H9 (cell line): Measurements from ENCODE around the gene AGL. TPM values are rescaled to one million over a fixed set of nuclear protein-coding genes. Genes with fewer than 3 reads are reported as not detected.

ENCODE experiments used
- DNase-seq: peaks from one replicate; pipeline ENCODE4 v3.0.0-alpha.2; 2017
- H2AFZ ChIP-seq: one replicate; pipeline ENCODE4 v1.6.1; 2013; ENCODE audit warnings: mild to moderate bottlenecking, low read length, control low read depth, moderate library complexity
- H2AK5ac ChIP-seq: 2 replicates; pipeline ENCODE4 v1.6.1; 2013; ENCODE audit warnings: low read length, control low read depth, mixed read lengths; ENCODE audit not compliant: insufficient read length
- H2BK120ac ChIP-seq: one replicate; pipeline ENCODE4 v1.6.1; 2013; ENCODE audit warnings: low read depth, mild to moderate bottlenecking, low read length, control low read depth, inconsistent platforms; ENCODE audit not compliant: poor library complexity, severe bottlenecking
- H2BK12ac ChIP-seq: 2 replicates; pipeline ENCODE4 v1.6.1; 2013; ENCODE audit warnings: low read length, control low read depth, mixed read lengths, low read depth; ENCODE audit not compliant: insufficient read length
- H2BK15ac ChIP-seq: 2 replicates; pipeline ENCODE4 v1.6.1; 2013; ENCODE audit warnings: low read depth, low read length, control low read depth
- H2BK20ac ChIP-seq: one replicate; pipeline ENCODE4 v1.6.1; 2013; ENCODE audit warnings: low read depth, mild to moderate bottlenecking, low read length, control low read depth, inconsistent platforms; ENCODE audit not compliant: poor library complexity, severe bottlenecking
- H2BK5ac ChIP-seq: 2 replicates; pipeline ENCODE4 v1.6.1; 2013; ENCODE audit warnings: low read length, control low read depth, mixed read lengths; ENCODE audit not compliant: insufficient read length
- H3K14ac ChIP-seq: 2 replicates; pipeline ENCODE4 v1.6.1; 2013; ENCODE audit warnings: low read length, control low read depth; ENCODE audit not compliant: insufficient read depth
- H3K18ac ChIP-seq: 2 replicates; pipeline ENCODE4 v1.6.1; 2013; ENCODE audit warnings: low read depth, mild to moderate bottlenecking, mixed read lengths, low read length, control low read depth; ENCODE audit not compliant: insufficient read length
- H3K23ac ChIP-seq: 2 replicates; pipeline ENCODE4 v1.6.1; 2013; ENCODE audit warnings: low read length, control low read depth, mixed read lengths, low read depth; ENCODE audit not compliant: insufficient read length
- H3K23me2 ChIP-seq: 2 replicates; pipeline ENCODE4 v1.6.1; 2013; ENCODE audit warnings: low read depth, mild to moderate bottlenecking, mixed read lengths, low read length, control low read depth; ENCODE audit not compliant: insufficient read length, poor library complexity, severe bottlenecking
- H3K27ac ChIP-seq: 2 replicates; pipeline ENCODE4 v1.5.1; 2013; ENCODE audit warnings: low read length, control low read depth, mixed read lengths, low read depth; ENCODE audit not compliant: insufficient read length
- H3K27me3 ChIP-seq: 2 replicates; pipeline ENCODE4 v1.6.1; 2013; ENCODE audit warnings: low read length, control low read depth, inconsistent platforms; ENCODE audit not compliant: insufficient read depth
- H3K4ac ChIP-seq: 2 replicates; pipeline ENCODE4 v1.6.1; 2013; ENCODE audit warnings: low read depth, mild to moderate bottlenecking, control low read depth, inconsistent platforms, low read length, moderate library complexity
- H3K4me1 ChIP-seq: 2 replicates; pipeline ENCODE4 v1.6.1; 2013; ENCODE audit warnings: low read length, control low read depth, inconsistent platforms; ENCODE audit not compliant: insufficient read depth
- H3K4me2 ChIP-seq: 2 replicates; pipeline ENCODE4 v1.6.1; 2013; ENCODE audit warnings: low read length, control low read depth, mixed read lengths; ENCODE audit not compliant: insufficient read length, insufficient read depth
- H3K56ac ChIP-seq: 2 replicates; pipeline ENCODE4 v1.6.1; 2013; ENCODE audit warnings: low read depth, mild to moderate bottlenecking, mixed read lengths, low read length, control low read depth; ENCODE audit not compliant: insufficient read length
- H3K79me1 ChIP-seq: 2 replicates; pipeline ENCODE4 v1.6.1; 2013; ENCODE audit warnings: low read depth, mild to moderate bottlenecking, moderate library complexity, low read length, control low read depth, inconsistent platforms; ENCODE audit not compliant: insufficient read depth, poor library complexity, severe bottlenecking
- H3K79me2 ChIP-seq: 2 replicates; pipeline ENCODE4 v1.6.1; 2013; ENCODE audit warnings: low read length, control low read depth, inconsistent platforms; ENCODE audit not compliant: insufficient read depth
- H3K9ac ChIP-seq: 2 replicates; pipeline ENCODE4 v1.6.1; 2013; ENCODE audit warnings: low read length, control low read depth, mixed read lengths; ENCODE audit not compliant: insufficient read length; ENCODE audit errors: extremely low read depth
- H3K9me3 ChIP-seq: one replicate; pipeline ENCODE4 v1.6.1; 2013; ENCODE audit warnings: low read depth, low read length, inconsistent platforms; ENCODE audit not compliant: control insufficient read depth
- H3T11ph ChIP-seq: one replicate; pipeline ENCODE4 v1.6.1; 2013; ENCODE audit warnings: mild to moderate bottlenecking, low read length, control low read depth, inconsistent platforms
- H4K20me1 ChIP-seq: one replicate; pipeline ENCODE4 v1.6.1; 2013; ENCODE audit not compliant: control insufficient read depth, insufficient read length, insufficient read depth
- H4K5ac ChIP-seq: 2 replicates; pipeline ENCODE4 v1.6.1; 2013; ENCODE audit warnings: low read depth, mild to moderate bottlenecking, mixed read lengths, low read length, control low read depth; ENCODE audit not compliant: insufficient read length
- H4K8ac ChIP-seq: replicated peaks from 2 replicates; pipeline ENCODE4 v1.6.1; 2013; ENCODE audit warnings: low read length, control low read depth, mixed read lengths, low read depth; ENCODE audit not compliant: insufficient read length
- H4K91ac ChIP-seq: 2 replicates; pipeline ENCODE4 v1.6.1; 2013; ENCODE audit warnings: low read depth, mild to moderate bottlenecking, moderate library complexity, mixed read lengths, low read length, control low read depth; ENCODE audit not compliant: insufficient read length
- H3K27ac Mint-ChIP-seq, 3 experiments: 2 replicates in 2 of 3; 3 replicates in 1 of 3; pipeline ENCODE4 v1.8.0; 2020 to 2021; ENCODE audit warnings: mixed read lengths in 3 of 3, mild to moderate bottlenecking in 1 of 3, moderate library complexity in 1 of 3
- H3K27me3 Mint-ChIP-seq: 2 replicates; pipeline ENCODE4 v1.8.0; 2021; ENCODE audit warnings: low read depth, mild to moderate bottlenecking, moderate library complexity, mixed read lengths
- H3K36me3 Mint-ChIP-seq, 3 experiments: 2 replicates in 2 of 3; 3 replicates in 1 of 3; pipeline ENCODE4 v1.8.0; 2020 to 2021; ENCODE audit warnings: low read depth in 3 of 3, mixed read lengths in 3 of 3; ENCODE audit not compliant: insufficient read depth in 1 of 3
- H3K4me1 Mint-ChIP-seq, 2 experiments: 2 replicates each; pipeline ENCODE4 v1.8.0; 2020; ENCODE audit warnings: mixed read lengths in 2 of 2
- H3K4me3 Mint-ChIP-seq, 2 experiments: 2 replicates in 1 of 2; 3 replicates in 1 of 2; pipeline ENCODE4 v1.8.0; 2020 to 2021; ENCODE audit warnings: mild to moderate bottlenecking in 2 of 2, mixed read lengths in 2 of 2, moderate library complexity in 1 of 2
- H3K9me3 Mint-ChIP-seq, 2 experiments: 2 replicates in 1 of 2; 3 replicates in 1 of 2; pipeline ENCODE4 v1.8.0; 2020; ENCODE audit warnings: mild to moderate bottlenecking in 2 of 2, mixed read lengths in 2 of 2, moderate library complexity in 1 of 2
- CTCF ChIP-seq: fragments of 200-600 bp; sonication (generic); conservative IDR thresholded peaks from 3 replicates; pipeline ENCODE4 v1.8.0; 2021; ENCODE audit warnings: antibody characterized with exemption, mild to moderate bottlenecking
- total RNA-seq: library from RNA; stranded (reverse); gene quantifications from 2 replicates; pipeline ENCODE4 v1.2.1, GENCODE V29; 2021

The AGL gene
- total RNA-seq, 1 experiment from 2014 or later = 24.0 TPM

GRCh38 chr1:99906535-99906934 is 56.4 kb downstream of the AGL start:
- no peaks in the 10 kb centered on the region for H3K79me1 ChIP-seq
- no peaks in the 10 kb centered on the region; a peak in 1 of 5 replicates for H3K9me3 Mint-ChIP-seq

More at GRCh38 chr1:99906535-99906934, 56.4 kb downstream of the AGL start:
- H4K8ac ChIP-seq = no peak overlapping the region
- H2AK5ac ChIP-seq = no peak overlapping the region
- H2BK20ac ChIP-seq = no peak overlapping the region
- no peak overlapping the region for H3K4ac ChIP-seq
- H4K5ac ChIP-seq = no peak overlapping the region
- no peak overlapping the region for H2BK5ac ChIP-seq
- TF ChIP-seq CTCF = no peak
- Mint-ChIP-seq H3K27ac (no peak overlapping the region), H3K36me3 (peaks cover 9 to 33% (median 25%) of the 10 kb centered on the region in 3 experiments; a peak in 6 of 7 replicates), H3K27me3 (no peaks in the 10 kb centered on the region), H3K4me1 (no peaks in the 10 kb centered on the region), H3K4me3 (no peak overlapping the region)
- H3K18ac ChIP-seq = no peak overlapping the region
- no peak overlapping the region for H3K56ac ChIP-seq
- H3K23ac ChIP-seq = no peak overlapping the region
- no peaks in the 10 kb centered on the region for H3K4me1 ChIP-seq
- H3K79me2 ChIP-seq = no peaks in the 10 kb centered on the region
- no peaks in the 10 kb centered on the region for H3K27me3 ChIP-seq
- no peak overlapping the region for H4K91ac ChIP-seq
- no peak overlapping the region for H2BK120ac ChIP-seq
- H2BK12ac ChIP-seq = no peak overlapping the region
- no peak overlapping the region for H3T11ph ChIP-seq
- H2BK15ac ChIP-seq = no peak overlapping the region
- H3K9me3 ChIP-seq = no peaks in the 10 kb centered on the region
- H3K27ac ChIP-seq = no peak overlapping the region
- H3K9ac ChIP-seq = no peak overlapping the region
- no peak overlapping the region for H2AFZ ChIP-seq
- no peak for DNase-seq
- H3K23me2 ChIP-seq = no peaks in the 10 kb centered on the region
- no peak overlapping the region for H3K14ac ChIP-seq
- H3K4me2 ChIP-seq = no peak overlapping the region
- no peaks in the 10 kb centered on the region for H4K20me1 ChIP-seq
